Kidney (tissue), 14 donors: ENCODE data around the gene GPC5. TPM values are rescaled to one million over a fixed set of nuclear protein-coding genes. Genes with fewer than 3 reads are reported as not detected.

ENCODE experiments used
- DNase-seq, 5 donors: peaks; one replicate each; pipeline ENCODE4 v3.0.0-alpha.2; 2013 to 2020
- FAIRE-seq: peaks from 2 replicates; lab custom pipeline; 2012; peaks lifted over from hg19 to GRCh38; lab: Jason Lieb, UNC
- H3K27ac ChIP-seq, 2 donors: one replicate each; pipeline ENCODE4 v1.7.0; 2013; ENCODE audit warnings: low read depth in 2 of 2, low read length in 2 of 2, inconsistent platforms in 1 of 2
- H3K27me3 ChIP-seq: one replicate; pipeline ENCODE4 v1.7.1; 2013; ENCODE audit warnings: low read length, inconsistent platforms; ENCODE audit not compliant: control insufficient read depth, insufficient read depth
- H3K36me3 ChIP-seq, 3 donors: one replicate each; pipeline versions ENCODE4 v1.7.0 to v1.7.1; 2013; ENCODE audit warnings: low read length in 3 of 3, control low read depth in 1 of 3, inconsistent platforms in 1 of 3; ENCODE audit not compliant: insufficient read depth in 3 of 3, control insufficient read depth in 2 of 3
- H3K4me1 ChIP-seq, 3 donors: one replicate each; pipeline versions ENCODE4 v1.7.0 to v1.7.1; 2013; ENCODE audit warnings: low read length in 3 of 3, inconsistent platforms in 1 of 3, low read depth in 1 of 3; ENCODE audit not compliant: control insufficient read depth in 2 of 3, insufficient read depth in 2 of 3
- H3K4me3 ChIP-seq, 3 donors: one replicate each; pipeline versions ENCODE4 v1.7.0 to v1.8.1; 2013; ENCODE audit warnings: low read length in 3 of 3, control low read depth in 1 of 3, inconsistent platforms in 1 of 3
- H3K9ac ChIP-seq, 3 donors: one replicate each; pipeline versions ENCODE4 v1.7.0 to v1.7.1; 2013; ENCODE audit warnings: low read length in 3 of 3, control low read depth in 1 of 3, inconsistent platforms in 1 of 3
- H3K9me3 ChIP-seq, 3 donors: one replicate each; pipeline versions ENCODE4 v1.7.0 to v1.7.1; 2013; ENCODE audit warnings: low read length in 3 of 3, control low read depth in 1 of 3, inconsistent platforms in 1 of 3; ENCODE audit not compliant: control insufficient read depth in 2 of 3, insufficient read depth in 1 of 3
- CTCF ChIP-seq: IDR thresholded peaks from 3 replicates; pipeline ENCODE4 v1.5.1; 2012; ENCODE audit warnings: mild to moderate bottlenecking, moderate library complexity, borderline replicate concordance; ENCODE audit not compliant: insufficient read depth; ENCODE audit errors: extremely low read depth
- intact Hi-C: fragments of 100-400 bp; cut with DNase I; formaldehyde crosslinking; loops from one replicate; pipeline ENCODE4 v1.11.1; 2022
- polyA plus RNA-seq: library from polyadenylated mRNA; stranded (reverse); fragments of 350-450 nt; fragmentation: Illumina TruSeq; extraction: RNeasy Lipid Tissue Mini Kit (QIAGEN cat#74804); gene quantifications from one replicate; pipeline ENCODE4 v1.2.3, GENCODE V29; 2014; ENCODE audit warnings: low read depth, low replicate concordance; ENCODE audit not compliant: insufficient read depth
- total RNA-seq: library from RNA; stranded (reverse); fragmentation: NEBNext Ultra II Directional; extraction: Animal tissue kit (Norgen Biotek cat#: 25700); gene quantifications from one replicate; pipeline ENCODE4 v1.2.1, GENCODE V29; 2021
- donor health status: control.
- donor health status: control.
- donor health status: control.
- donor health status: control.
- donor health status: control.
- donor health status: DM: yes; HTN: yes; CAD: no.
- donor health status: Normal renal cell carcinoma (clear cell type).

Gene GPC5
- total and polyA plus RNA-seq, 2 donors from 2014 or later, result 0.47 to 6.8 TPM

DNA sequence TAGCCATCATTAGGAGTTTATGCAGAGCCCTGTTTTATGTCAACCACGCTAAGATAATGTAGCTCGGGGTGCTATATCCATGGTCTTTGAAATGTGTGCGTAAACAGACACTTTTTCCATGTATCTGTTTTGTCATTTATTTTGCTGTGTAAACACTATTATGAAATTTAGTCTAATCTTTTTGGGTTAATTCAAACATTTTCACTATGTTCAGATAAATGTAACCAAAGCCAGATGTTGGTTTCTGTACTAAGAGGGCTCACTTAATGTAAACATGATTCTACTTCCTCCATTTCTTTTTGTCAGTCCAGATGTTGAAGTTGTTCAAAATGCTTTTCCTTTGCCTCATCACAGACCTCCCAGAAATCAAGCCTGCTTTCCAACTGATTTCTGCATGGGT lies 1328.7 kb downstream of the GPC5 start:
- FAIRE-seq (no peak), DNase-seq (no peak)
- intact Hi-C loops, result no loop called here
- Histone ChIP-seq H3K4me1 (no peaks in the 10 kb centered on the region), H3K4me3 (no peak overlapping the region), H3K9me3 (no peaks in the 10 kb centered on the region), H3K27ac (no peak overlapping the region), H3K36me3 (no peaks in the 10 kb centered on the region), H3K9ac (no peak overlapping the region), H3K27me3 (no peaks in the 10 kb centered on the region)
- TF ChIP-seq CTCF, result no peak

DNA sequence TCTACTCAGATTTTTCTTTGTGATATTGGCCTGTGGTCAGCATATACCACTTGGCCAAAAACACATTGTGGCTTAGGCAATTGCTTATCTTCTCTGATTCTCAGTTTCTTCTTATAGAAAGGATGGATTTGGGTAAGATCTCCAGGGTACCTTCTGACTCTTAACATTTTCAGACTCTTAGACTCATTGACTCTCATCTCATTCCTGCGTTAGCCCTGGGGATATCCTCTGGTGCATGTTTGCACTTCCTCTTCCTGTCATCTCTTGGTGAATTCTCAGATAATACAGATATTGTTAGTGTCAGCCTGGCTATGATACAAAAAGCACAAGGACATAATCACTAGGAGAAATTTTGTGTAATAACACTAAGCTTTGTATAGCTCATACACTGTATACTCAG lies 1335.6 kb downstream of the GPC5 start:
- intact Hi-C loops, result no loop called here
- no peak for DNase-seq
- Histone ChIP-seq H3K9me3 (no peaks in the 10 kb centered on the region), H3K4me3 (no peak overlapping the region), H3K36me3 (no peaks in the 10 kb centered on the region), H3K4me1 (no peaks in the 10 kb centered on the region), H3K27ac (no peak overlapping the region), H3K27me3 (no peaks in the 10 kb centered on the region), H3K9ac (no peak overlapping the region)
- no peak for FAIRE-seq
- TF ChIP-seq CTCF, result no peak

- DNase-seq (no peak), FAIRE-seq (no peak)
- H3K9ac ChIP-seq, result no peak overlapping the region
- no peaks in the 10 kb centered on the region for H3K27me3 ChIP-seq
- no peaks in the 10 kb centered on the region for H3K4me1 ChIP-seq
- TF ChIP-seq CTCF, result no peak
- intact Hi-C loops, result no loop called here
- H3K36me3 ChIP-seq, result no peaks in the 10 kb centered on the region
- no peaks in the 10 kb centered on the region for H3K9me3 ChIP-seq
- H3K27ac ChIP-seq, result no peak overlapping the region
- H3K4me3 ChIP-seq, result no peak overlapping the region
These were observed 1336.1 kb downstream of the GPC5 start for GRCh38 chr13:92734545-92734944.

DNA sequence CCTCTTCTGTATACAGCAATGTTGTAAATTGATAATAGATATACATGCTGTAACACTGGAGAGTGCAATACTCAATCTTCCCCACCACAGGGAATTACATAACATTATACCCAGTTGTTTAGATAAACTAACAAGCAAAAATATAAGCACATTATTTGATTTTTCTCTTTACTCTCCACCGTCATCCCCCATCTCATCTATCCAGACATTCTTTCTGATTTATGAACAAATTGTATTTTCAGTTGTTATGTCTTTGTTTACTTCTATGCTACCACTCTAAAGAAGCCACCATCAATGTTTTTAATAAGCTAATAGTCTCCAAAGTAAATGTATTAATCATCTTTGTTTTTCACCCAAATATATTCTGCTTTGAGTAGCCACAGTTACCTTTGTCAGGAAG lies 1337.5 kb downstream of the GPC5 start:
- no peaks in the 10 kb centered on the region for H3K4me1 ChIP-seq
- DNase-seq (no peak), FAIRE-seq (no peak)
- no peaks in the 10 kb centered on the region for H3K27me3 ChIP-seq
- H3K4me3 ChIP-seq, result no peak overlapping the region
- no peak overlapping the region for H3K9ac ChIP-seq
- H3K36me3 ChIP-seq, result no peaks in the 10 kb centered on the region
- H3K27ac ChIP-seq, result no peak overlapping the region
- no peaks in the 10 kb centered on the region for H3K9me3 ChIP-seq
- no peak for TF ChIP-seq CTCF
- intact Hi-C loops, result no loop called here
